NCI-H2107 (cell line): Measurements from ENCODE around the gene BCAR3.
"Not testable (repeated sequence)": the region's sequence is repeated elsewhere in the genome, so short reads cannot be mapped to it uniquely, and the experiment has no call there.

ENCODE experiments used
- DNase-seq: peaks from one replicate; lab custom pipeline; 2025; lab: John Stamatoyannopoulos, UW

The BCAR3 gene

GRCh38 chr1:93596329-93597089 is 85.1 kb downstream of the BCAR3 start:
- no peak for DNase-seq

- DNase-seq, result no peak
Observed at GRCh38 chr1:93595743-93596142, 85.9 kb downstream of the BCAR3 start.

DNA sequence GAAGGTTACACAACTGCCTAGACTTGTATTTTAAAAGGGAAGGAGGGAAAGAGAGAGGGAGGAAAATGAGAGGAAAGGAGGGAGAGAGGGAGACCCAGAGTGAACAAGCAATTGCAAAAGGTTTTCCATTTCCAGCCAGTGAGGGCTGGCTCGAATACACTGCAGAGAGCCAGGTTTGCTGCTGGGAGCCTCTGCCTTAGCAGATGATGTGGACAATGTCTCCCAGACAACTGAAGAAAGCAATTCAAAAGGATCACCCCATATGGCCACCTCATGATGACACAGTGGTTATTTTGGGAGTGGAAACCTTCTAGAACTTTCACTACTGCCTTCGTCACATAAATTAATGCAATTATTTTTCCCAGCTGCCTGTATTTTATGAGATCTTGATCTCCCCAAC is 86.4 kb downstream of the BCAR3 start:
- DNase-seq, result no peak

GRCh38 chr1:93594603-93594880 is 87.1 kb downstream of the BCAR3 start:
- no peak for DNase-seq

- DNase-seq, result no peak
Observed at GRCh38 chr1:93593854-93594602, 87.6 kb downstream of the BCAR3 start.

- DNase-seq, result no peak
Observed at GRCh38 chr1:93592551-93592949, 89.1 kb downstream of the BCAR3 start.

DNA sequence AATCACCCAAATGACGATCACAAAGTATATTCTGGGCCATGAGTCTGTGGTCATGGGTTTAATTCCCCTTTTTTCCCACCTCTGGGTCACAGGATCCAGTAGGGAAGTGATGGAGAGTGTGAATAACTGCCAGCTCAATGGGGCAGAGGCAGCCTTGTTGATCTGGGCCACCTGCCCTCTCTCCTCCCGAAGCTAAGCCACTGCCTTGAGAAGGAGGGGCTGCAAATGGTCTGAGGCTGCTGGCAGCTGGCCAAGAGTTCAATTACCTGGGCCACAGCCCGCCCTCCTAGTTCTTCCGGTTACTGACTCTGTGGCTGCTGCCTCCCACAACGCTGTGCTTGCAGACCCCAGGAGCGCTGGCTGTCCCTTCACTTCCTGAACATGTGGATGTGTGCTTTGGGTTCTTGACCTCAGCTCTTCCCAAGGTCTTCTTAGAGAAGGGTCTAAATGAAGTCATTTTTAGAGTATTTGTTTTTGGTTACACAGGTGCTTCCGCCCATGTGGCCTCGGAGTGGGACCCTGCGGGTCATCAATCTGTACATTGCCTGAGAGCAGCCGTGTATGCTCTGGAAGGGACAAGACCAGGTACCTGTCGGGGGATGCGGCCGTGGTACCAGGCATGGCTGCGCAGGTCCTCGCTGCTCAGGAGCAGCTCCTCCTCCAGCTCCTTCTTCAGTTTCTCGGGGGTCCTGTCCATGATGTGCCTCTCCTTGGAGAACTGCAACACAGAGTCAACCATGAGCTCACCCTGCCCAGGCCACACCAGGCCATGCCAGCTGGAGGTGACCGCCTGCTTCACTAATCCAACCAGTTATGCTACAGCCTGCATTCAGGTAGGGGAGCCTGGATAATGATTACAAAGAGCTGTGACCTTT is 89.7 kb downstream of the BCAR3 start:
- peak; percentile 98 for DNase-seq

GRCh38 chr1:93591291-93591675 is 90.4 kb downstream of the BCAR3 start:
- DNase-seq, result not testable (repeated sequence)

- DNase-seq, result no peak
Observed at GRCh38 chr1:93588955-93589354, 92.7 kb downstream of the BCAR3 start.

DNA sequence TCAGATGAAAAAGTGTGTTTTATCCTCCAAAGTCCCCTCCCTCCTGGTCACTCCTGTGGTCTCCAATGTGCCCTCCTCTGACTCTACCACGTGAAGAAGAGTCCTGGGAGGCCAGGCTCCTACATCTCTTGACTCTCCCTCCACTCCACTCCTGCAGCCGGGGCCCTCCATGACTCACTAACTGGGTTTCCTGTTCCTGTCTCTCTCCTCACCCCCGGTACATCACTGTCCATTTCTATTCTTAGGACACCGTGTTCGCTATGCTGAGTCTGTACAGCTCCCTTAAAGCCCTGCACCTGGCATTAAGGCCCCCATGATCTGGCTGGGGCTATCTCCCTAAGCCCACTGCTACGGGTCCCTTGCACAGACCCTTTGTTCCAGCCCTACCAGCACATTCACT is 93.4 kb downstream of the BCAR3 start:
- DNase-seq, result no peak

GRCh38 chr1:93587354-93587753 is 94.3 kb downstream of the BCAR3 start:
- no peak for DNase-seq

- DNase-seq, result no peak
Observed at GRCh38 chr1:93585059-93585966, 96.3 kb downstream of the BCAR3 start.

DNA sequence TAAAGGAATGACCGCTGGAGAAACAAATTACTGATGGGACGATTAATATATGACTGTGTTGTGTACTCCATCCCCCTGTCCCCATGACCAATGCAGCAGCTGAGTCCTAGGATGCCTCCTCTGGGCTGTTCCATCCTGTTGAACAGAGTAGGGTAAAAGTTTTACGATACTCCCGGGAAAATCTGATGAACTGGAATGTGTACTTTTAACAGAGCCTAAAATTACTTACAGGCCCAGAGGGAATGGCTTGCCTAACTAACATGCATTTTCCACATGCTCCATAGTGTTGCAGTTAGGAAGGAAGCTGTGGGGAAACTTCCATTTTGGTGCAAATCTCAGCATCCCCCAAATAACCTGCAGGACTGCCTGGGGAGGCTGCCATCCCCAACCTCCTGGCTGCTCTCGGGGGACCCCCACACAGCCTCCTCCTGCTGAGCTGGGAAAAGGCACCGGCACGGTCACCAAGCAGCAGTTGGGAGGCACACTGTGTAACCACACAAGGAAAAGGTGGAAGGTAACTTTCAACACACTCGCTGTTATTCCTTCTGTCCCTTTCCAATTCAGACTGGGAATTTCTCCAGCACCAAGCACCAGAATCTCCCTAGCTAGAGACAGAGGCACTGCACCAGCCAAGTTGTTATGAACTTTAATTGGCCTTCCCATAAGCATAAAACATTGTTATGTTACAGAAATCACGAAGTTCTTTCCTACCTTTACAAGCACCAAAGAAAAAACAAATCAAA is 97.2 kb downstream of the BCAR3 start:
- DNase-seq, result no peak

- no peak for DNase-seq
Observed at GRCh38 chr1:93581917-93582850, 99.5 kb downstream of the BCAR3 start.

- no peak for DNase-seq
Observed at GRCh38 chr1:93579891-93580290, 101.7 kb downstream of the BCAR3 start.

- no peak for DNase-seq
Observed at GRCh38 chr1:93578911-93579825, 102.5 kb downstream of the BCAR3 start.

- no peak for DNase-seq
Observed at GRCh38 chr1:93578433-93578830, 103.2 kb downstream of the BCAR3 start.

GRCh38 chr1:93577536-93578432 is 103.9 kb downstream of the BCAR3 start:
- no peak for DNase-seq
